HL-60 (cell line): ENCODE results near the gene SUMO2.
"Not testable (repeated sequence)": the region's sequence is repeated elsewhere in the genome, so short reads cannot be mapped to it uniquely, and the experiment has no call there.

Experiments used
- POLR2AphosphoS5 ChIP-seq: IDR thresholded peaks from 2 replicates; pipeline ENCODE4 v1.6.1; 2012; ENCODE audit warnings: low read depth
- TF ChIP-seq, protein P1 (sequence below): IDR thresholded peaks from one replicate; pipeline ENCODE4 v1.5.1; 2011; ENCODE audit warnings: low read length, control low read depth, inconsistent platforms; ENCODE audit not compliant: insufficient read depth

DNA sequence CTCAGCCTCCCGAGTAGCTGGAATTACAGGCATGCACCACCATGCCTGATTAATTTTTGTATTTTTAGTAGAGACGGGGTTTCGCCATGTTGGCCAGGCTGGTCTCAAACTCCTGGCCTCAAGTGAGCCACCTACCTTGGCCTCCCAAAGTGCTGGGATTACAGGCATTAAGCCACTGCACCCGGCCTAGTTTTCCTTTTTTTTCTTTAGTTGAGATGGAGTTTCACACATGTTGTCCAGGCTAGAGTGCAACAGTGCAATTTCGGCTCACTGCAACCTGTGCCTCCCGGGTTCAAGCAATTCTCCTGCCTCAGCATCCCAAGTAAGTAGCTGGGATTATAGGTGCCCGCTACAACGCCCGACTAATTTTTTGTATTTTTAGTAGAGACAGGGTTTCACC is 45.0 kb downstream of the SUMO2 start:
- TF ChIP-seq, protein P1, sequence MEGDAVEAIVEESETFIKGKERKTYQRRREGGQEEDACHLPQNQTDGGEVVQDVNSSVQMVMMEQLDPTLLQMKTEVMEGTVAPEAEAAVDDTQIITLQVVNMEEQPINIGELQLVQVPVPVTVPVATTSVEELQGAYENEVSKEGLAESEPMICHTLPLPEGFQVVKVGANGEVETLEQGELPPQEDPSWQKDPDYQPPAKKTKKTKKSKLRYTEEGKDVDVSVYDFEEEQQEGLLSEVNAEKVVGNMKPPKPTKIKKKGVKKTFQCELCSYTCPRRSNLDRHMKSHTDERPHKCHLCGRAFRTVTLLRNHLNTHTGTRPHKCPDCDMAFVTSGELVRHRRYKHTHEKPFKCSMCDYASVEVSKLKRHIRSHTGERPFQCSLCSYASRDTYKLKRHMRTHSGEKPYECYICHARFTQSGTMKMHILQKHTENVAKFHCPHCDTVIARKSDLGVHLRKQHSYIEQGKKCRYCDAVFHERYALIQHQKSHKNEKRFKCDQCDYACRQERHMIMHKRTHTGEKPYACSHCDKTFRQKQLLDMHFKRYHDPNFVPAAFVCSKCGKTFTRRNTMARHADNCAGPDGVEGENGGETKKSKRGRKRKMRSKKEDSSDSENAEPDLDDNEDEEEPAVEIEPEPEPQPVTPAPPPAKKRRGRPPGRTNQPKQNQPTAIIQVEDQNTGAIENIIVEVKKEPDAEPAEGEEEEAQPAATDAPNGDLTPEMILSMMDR: not testable (repeated sequence)
- not testable (repeated sequence) for TF ChIP-seq POLR2AphosphoS5
